ENCODE results near the gene LSS. TPM values are rescaled to one million over a fixed set of nuclear protein-coding genes. Genes with fewer than 3 reads are reported as not detected.

LSS gene
- total and polyA plus RNA-seq, 2 experiments from 2014 or later, result 86.9 to 112 TPM

GRCh38 chr21:46217511-46218196 is 10.9 kb downstream of the LSS start:
- no peak for DNase-seq (ENCODE audit: low read depth in 1 of 2, low spot score in 1 of 2)
- no peaks in the 10 kb centered on the region for H3K9me3 ChIP-seq (ENCODE audit: low read depth)
- no peak overlapping the region for H3K27ac ChIP-seq
- H3K4me3 ChIP-seq, result no peak overlapping the region
- no peak for TF ChIP-seq CTCF (IDR thresholded peaks at IDR 0.05; ENCODE audit: low read depth, low read length)
- no peaks in the 10 kb centered on the region for H3K27me3 ChIP-seq
- H3K36me3 ChIP-seq, result peaks cover 15% of the 10 kb centered on the region
- H3K4me1 ChIP-seq (ENCODE audit: low read depth), result no peaks in the 10 kb centered on the region

GRCh38 chr21:46216132-46216747 is 12.3 kb downstream of the LSS start:
- no peak for TF ChIP-seq CTCF (IDR thresholded peaks at IDR 0.05; ENCODE audit: low read depth, low read length)

GRCh38 chr21:46215436-46216131 is 13.0 kb downstream of the LSS start:
- no peak for DNase-seq (ENCODE audit: low read depth in 1 of 2, low spot score in 1 of 2)
- no peak overlapping the region for H3K4me3 ChIP-seq
- TF ChIP-seq CTCF (IDR thresholded peaks at IDR 0.05; ENCODE audit: low read depth, low read length), result no peak
- peaks cover 16% of the 10 kb centered on the region for H3K36me3 ChIP-seq
- no peaks in the 10 kb centered on the region for H3K9me3 ChIP-seq (ENCODE audit: low read depth)
- H3K4me1 ChIP-seq (ENCODE audit: low read depth), result no peaks in the 10 kb centered on the region
- H3K27ac ChIP-seq, result no peak overlapping the region
- H3K27me3 ChIP-seq, result no peaks in the 10 kb centered on the region

More at GRCh38 chr21:46216132-46216747, 12.3 kb downstream of the LSS start:
- no peaks in the 10 kb centered on the region for H3K9me3 ChIP-seq (ENCODE audit: low read depth)
- DNase-seq (ENCODE audit: low read depth in 1 of 2, low spot score in 1 of 2), result no peak
- H3K4me1 ChIP-seq (ENCODE audit: low read depth), result no peaks in the 10 kb centered on the region
- peaks cover 15% of the 10 kb centered on the region for H3K36me3 ChIP-seq
- H3K27ac ChIP-seq, result no peak overlapping the region
- no peaks in the 10 kb centered on the region for H3K27me3 ChIP-seq
- no peak overlapping the region for H3K4me3 ChIP-seq

- Histone ChIP-seq H3K27ac (no peak overlapping the region), H3K36me3 (peaks cover 15% of the 10 kb centered on the region)
- no peak for DNase-seq (ENCODE audit: low read depth in 1 of 2, low spot score in 1 of 2)
Measured at GRCh38 chr21:46214478-46215340, 13.9 kb downstream of the LSS start.

More at GRCh38 chr21:46214478-46215340, 13.9 kb downstream of the LSS start:
- H3K4me1 ChIP-seq (ENCODE audit: low read depth), result no peaks in the 10 kb centered on the region
- no peak overlapping the region for H3K4me3 ChIP-seq
- no peaks in the 10 kb centered on the region for H3K27me3 ChIP-seq
- H3K9me3 ChIP-seq (ENCODE audit: low read depth), result no peaks in the 10 kb centered on the region
- TF ChIP-seq CTCF (IDR thresholded peaks at IDR 0.05; ENCODE audit: low read depth, low read length), result no peak

Data from cardiac muscle cell (in vitro differentiated cells and primary cell).